Smooth muscle cell (in vitro differentiated cells): ENCODE data around the gene TULP1. TPM values are rescaled to one million over a fixed set of nuclear protein-coding genes. Genes with fewer than 3 reads are reported as not detected.
A peak's percentile ranks its signal among the peaks of the same experiment; 100 is the strongest.

Experiments
- DNase-seq: peaks from one replicate; lab custom pipeline; 2025; ENCODE audit not compliant: unreplicated experiment; lab: John Stamatoyannopoulos, UW
- H2AFZ ChIP-seq: fragments of 200-600 bp; sonication (generic); 2 replicates; pipeline ENCODE4 v1.6.0; 2016; ENCODE audit warnings: antibody characterized with exemption, low read depth, mild to moderate bottlenecking
- H3F3A ChIP-seq: fragments of 200-600 bp; sonication (generic); 2 replicates; pipeline ENCODE4 v1.6.0; 2017; ENCODE audit warnings: antibody characterized with exemption, low read depth
- H3K27ac ChIP-seq: fragments of 200-600 bp; sonication (generic); 2 replicates; pipeline ENCODE4 v1.5.1; 2016; ENCODE audit warnings: low read depth, mild to moderate bottlenecking
- H3K27me3 ChIP-seq: fragments of 200-600 bp; sonication (generic); 2 replicates; pipeline ENCODE4 v1.6.1; 2016; ENCODE audit warnings: low read depth, mild to moderate bottlenecking
- H3K36me3 ChIP-seq: fragments of 200-600 bp; sonication (generic); 2 replicates; pipeline ENCODE4 v1.5.1; 2016; ENCODE audit warnings: low read depth
- H3K4me1 ChIP-seq: fragments of 200-600 bp; sonication (generic); 2 replicates; pipeline ENCODE4 v1.5.1; 2016; ENCODE audit warnings: low read depth
- H3K4me2 ChIP-seq: fragments of 200-600 bp; sonication (generic); 2 replicates; pipeline ENCODE4 v1.6.0; 2016; ENCODE audit warnings: mild to moderate bottlenecking
- H3K4me3 ChIP-seq: fragments of 200-600 bp; sonication (generic); 2 replicates; pipeline ENCODE4 v1.5.1; 2016; ENCODE audit warnings: mild to moderate bottlenecking
- H3K79me2 ChIP-seq: fragments of 200-600 bp; sonication (generic); 2 replicates; pipeline ENCODE4 v1.6.0; 2016; ENCODE audit warnings: low read depth, mild to moderate bottlenecking
- H3K9ac ChIP-seq: fragments of 200-600 bp; sonication (generic); 2 replicates; pipeline ENCODE4 v1.6.0; 2016; ENCODE audit warnings: low read depth
- H3K9me3 ChIP-seq: fragments of 200-600 bp; sonication (generic); replicated peaks from 2 replicates; pipeline ENCODE4 v1.5.1; 2016; ENCODE audit warnings: low read depth
- H4K20me1 ChIP-seq: fragments of 200-600 bp; sonication (generic); 2 replicates; pipeline ENCODE4 v1.6.0; 2016; ENCODE audit warnings: low read depth
- CTCF ChIP-seq: fragments of 200-600 bp; sonication (generic); IDR thresholded peaks from 2 replicates; pipeline ENCODE4 v1.5.1; 2017; ENCODE audit warnings: borderline replicate concordance, mild to moderate bottlenecking, antibody characterized with exemption; ENCODE audit not compliant: insufficient read depth, poor library complexity, severe bottlenecking
- WGBS: methylation state at CpG from one replicate; pipeline ENCODE4 v1.1.7; 2016; ENCODE audit warnings: low lambda C conversion rate; 5-methylcytosine and 5-hydroxymethylcytosine counted together
- polyA plus RNA-seq: library from polyadenylated mRNA; unstranded; fragments of >200 nt; fragmentation: Nextera tagmentation; extraction: Ambion mirVana; gene quantifications from 2 replicates; pipeline ENCODE4 v1.2.1, GENCODE V29; 2016
- total RNA-seq: library from RNA; depleted of rRNA; stranded (reverse); fragments of >200 nt; gene quantifications from 2 replicates; pipeline ENCODE4 v1.2.3, GENCODE V29; 2014

TULP1 gene
- total and polyA plus RNA-seq, 2 experiments from 2014 or later = 0.26 to 0.31 TPM

DNA sequence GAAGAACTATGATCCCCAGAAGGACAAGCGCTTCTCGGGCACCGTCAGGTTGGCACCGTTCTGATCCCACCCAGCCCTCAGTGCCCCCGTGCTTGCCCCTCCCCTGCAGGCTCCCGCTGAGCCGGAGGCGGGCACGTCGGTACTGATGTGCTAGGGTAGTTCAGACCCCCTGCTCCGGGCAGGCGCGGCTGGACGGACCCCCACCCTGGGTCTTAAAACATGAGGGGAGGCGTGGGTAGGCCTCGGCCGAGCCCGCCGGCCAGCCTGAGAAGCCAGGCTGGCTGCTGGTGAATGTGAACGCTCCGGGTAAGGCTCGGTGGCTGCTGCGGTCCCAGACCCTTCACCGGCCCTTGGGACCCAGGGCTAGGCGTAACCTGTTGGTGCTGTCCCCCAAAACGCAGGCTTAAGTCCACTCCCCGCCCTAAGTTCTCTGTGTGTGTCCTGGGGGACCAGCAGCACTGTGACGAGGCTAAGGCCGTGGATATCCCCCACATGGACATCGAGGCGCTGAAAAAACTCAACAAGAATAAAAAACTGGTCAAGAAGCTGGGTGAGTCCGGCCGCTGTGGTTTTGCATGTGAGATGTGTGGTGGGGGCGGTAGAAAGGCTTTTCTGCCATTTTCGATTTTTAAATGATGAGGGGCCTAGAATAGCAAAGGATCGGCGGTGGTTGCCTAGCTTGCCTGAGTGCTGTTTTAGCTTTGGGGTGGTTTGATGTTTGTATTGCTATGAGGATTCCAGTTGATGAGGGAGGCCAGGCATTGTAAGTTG is 43.5 kb downstream of the TULP1 start:
- 1% methylated on average over 36 of the region's 37 CpGs for WGBS
- Histone ChIP-seq H4K20me1 (peaks cover 57% of the 10 kb centered on the region), H3K79me2 (peaks cover 27% of the 10 kb centered on the region), H3K9ac (peak overlapping the region; percentile 97), H2AFZ (no peak overlapping the region), H3K4me2 (peak overlapping the region; percentile 95), H3K27me3 (no peaks in the 10 kb centered on the region), H3K36me3 (no peaks in the 10 kb centered on the region), H3K4me3 (peak overlapping the region; percentile 90), H3K4me1 (peaks cover 19% of the 10 kb centered on the region), H3F3A (peaks cover 38% of the 10 kb centered on the region), H3K27ac (peak overlapping the region; percentile 95), H3K9me3 (no peaks in the 10 kb centered on the region)
- TF ChIP-seq CTCF = no peak
- no peak for DNase-seq

- Histone ChIP-seq H3K27ac (peak within 1 kb of the TSS; percentile 95), H3K4me1 (peaks cover 19% of the 10 kb centered on the region), H3F3A (peaks cover 32% of the 10 kb centered on the region), H3K9ac (peak within 1 kb of the TSS; percentile 97), H3K27me3 (no peaks in the 10 kb centered on the region), H3K9me3 (no peaks in the 10 kb centered on the region), H2AFZ (peak within 1 kb of the TSS; percentile 79), H3K4me3 (peak within 1 kb of the TSS; percentile 90), H3K36me3 (no peaks in the 10 kb centered on the region), H4K20me1 (peaks cover 50% of the 10 kb centered on the region), H3K79me2 (peaks cover 27% of the 10 kb centered on the region), H3K4me2 (peak within 1 kb of the TSS; percentile 95)
- under 1% methylated on average over 84 of the region's 86 CpGs for WGBS
- TF ChIP-seq CTCF = peak; percentile 95
- DNase-seq = peak; percentile 83
Measured at GRCh38 chr6:35468181-35468979, 44.3 kb downstream of the TULP1 start, which contains the start of gene RPL10A. RPL10A (plus strand) TSS chr6:35468401; CDS start chr6:35468435, 34 bp downstream.

GRCh38 chr6:35465646-35466045 is 47.0 kb downstream of the TULP1 start:
- no peak for DNase-seq
- Histone ChIP-seq H3K4me3 (no peak overlapping the region), H3K27ac (no peak overlapping the region), H4K20me1 (peaks cover 23% of the 10 kb centered on the region), H2AFZ (no peak overlapping the region), H3K4me1 (peaks cover 15% of the 10 kb centered on the region), H3K27me3 (no peaks in the 10 kb centered on the region), H3K79me2 (peaks cover 23% of the 10 kb centered on the region), H3K9ac (no peak overlapping the region), H3K36me3 (no peaks in the 10 kb centered on the region), H3K9me3 (no peaks in the 10 kb centered on the region), H3K4me2 (no peak overlapping the region), H3F3A (peaks cover 15% of the 10 kb centered on the region)
- 95% methylated on average over 1 of the region's 1 CpG for WGBS
- no peak for TF ChIP-seq CTCF
